ENCODE results near the gene MAP4K4. TPM values are rescaled to one million over a fixed set of nuclear protein-coding genes. Genes with fewer than 3 reads are reported as not detected.

Gene MAP4K4
- total and polyA plus RNA-seq, 2 experiments from 2014 or later, result 59.1 to 84.4 TPM

GRCh38 chr2:101734505-101735165 lies 37.1 kb downstream of the MAP4K4 start:
- Histone ChIP-seq H3K4me3 (no peak overlapping the region), H3K9me3 (ENCODE audit: low read depth) (no peaks in the 10 kb centered on the region), H3K79me2 (peaks cover 97% of the 10 kb centered on the region), H2AFZ (no peak overlapping the region), H3K27me3 (no peaks in the 10 kb centered on the region), H3K27ac (peak overlapping the region; percentile 23), H3K36me3 (replicated peaks; ENCODE audit: insufficient read depth, low read depth) (no peaks in the 10 kb centered on the region), H4K20me1 (ENCODE audit: insufficient read depth, poor library complexity, severe bottlenecking) (peaks cover 85% of the 10 kb centered on the region), H3K4me2 (no peak overlapping the region), H3K9me2 (replicated peaks; ENCODE audit: insufficient read depth) (no peaks in the 10 kb centered on the region), H3K4me1 (ENCODE audit: insufficient read depth) (peaks cover 36% of the 10 kb centered on the region)
- WGBS (ENCODE audit: low lambda C conversion rate, missing lambda C conversion rate), result 90% methylated on average over 9 of the region's 9 CpGs
- DNase-seq (ENCODE audit: low spot score), result no peak
- TF ChIP-seq CTCF (IDR thresholded peaks at IDR 0.05; ENCODE audit: poor library complexity), result no peak
- TF ChIP-seq EZH2phosphoT487 (IDR thresholded peaks at IDR 0.05; ENCODE audit: low read depth, severe bottlenecking, unreplicated experiment), result no peak
- no peak for TF ChIP-seq EZH2 (IDR thresholded peaks at IDR 0.05; ENCODE audit: borderline replicate concordance)

GRCh38 chr2:101735166-101735533 lies 37.6 kb downstream of the MAP4K4 start:
- Histone ChIP-seq H3K4me2 (no peak overlapping the region), H3K4me3 (no peak overlapping the region), H3K79me2 (peaks cover 95% of the 10 kb centered on the region), H2AFZ (no peak overlapping the region), H3K27me3 (no peaks in the 10 kb centered on the region), H4K20me1 (ENCODE audit: insufficient read depth, poor library complexity, severe bottlenecking) (peaks cover 83% of the 10 kb centered on the region), H3K27ac (peak overlapping the region; percentile 41), H3K9me2 (replicated peaks; ENCODE audit: insufficient read depth) (no peaks in the 10 kb centered on the region), H3K36me3 (replicated peaks; ENCODE audit: insufficient read depth, low read depth) (no peaks in the 10 kb centered on the region), H3K9me3 (ENCODE audit: low read depth) (no peaks in the 10 kb centered on the region), H3K4me1 (ENCODE audit: insufficient read depth) (peaks cover 36% of the 10 kb centered on the region)
- no peak for DNase-seq (ENCODE audit: low spot score)
- no peak for TF ChIP-seq EZH2phosphoT487 (IDR thresholded peaks at IDR 0.05; ENCODE audit: low read depth, severe bottlenecking, unreplicated experiment)
- TF ChIP-seq CTCF (IDR thresholded peaks at IDR 0.05; ENCODE audit: poor library complexity), result no peak
- TF ChIP-seq EZH2 (IDR thresholded peaks at IDR 0.05; ENCODE audit: borderline replicate concordance), result no peak

- Histone ChIP-seq H3K27ac (peak overlapping the region; percentile 41), H2AFZ (no peak overlapping the region), H3K9me3 (ENCODE audit: low read depth) (no peaks in the 10 kb centered on the region), H3K9me2 (replicated peaks; ENCODE audit: insufficient read depth) (no peaks in the 10 kb centered on the region), H3K4me2 (no peak overlapping the region), H3K4me3 (no peak overlapping the region), H3K27me3 (no peaks in the 10 kb centered on the region), H3K36me3 (replicated peaks; ENCODE audit: insufficient read depth, low read depth) (no peaks in the 10 kb centered on the region), H4K20me1 (ENCODE audit: insufficient read depth, poor library complexity, severe bottlenecking) (peaks cover 77% of the 10 kb centered on the region), H3K79me2 (peaks cover 91% of the 10 kb centered on the region), H3K4me1 (ENCODE audit: insufficient read depth) (peaks cover 43% of the 10 kb centered on the region)
- 93% methylated on average over 3 of the region's 3 CpGs for WGBS (ENCODE audit: low lambda C conversion rate, missing lambda C conversion rate)
- TF ChIP-seq EZH2phosphoT487 (IDR thresholded peaks at IDR 0.05; ENCODE audit: low read depth, severe bottlenecking, unreplicated experiment) (no peak), EZH2 (IDR thresholded peaks at IDR 0.05; ENCODE audit: borderline replicate concordance) (no peak), CTCF (IDR thresholded peaks at IDR 0.05; ENCODE audit: poor library complexity) (no peak)
- DNase-seq (ENCODE audit: low spot score), result no peak
Observed at GRCh38 chr2:101736233-101736632, 38.7 kb downstream of the MAP4K4 start.
